Stimulated activated CD8-positive, alpha-beta memory T cell treated with anti-CD3 and anti-CD28 coated beads, Interleukin-7, amount 100 ng/mL, for 1 hour (primary cell): ENCODE measurements around the gene AKR1C2.
"Not testable (repeated sequence)": the region's sequence is repeated elsewhere in the genome, so short reads cannot be mapped to it uniquely, and the experiment has no call there.

Experiments
- DNase-seq, 2 donors: peaks; one replicate each; pipeline ENCODE4 v3.0.0-alpha.2; 2020; ENCODE audit warnings: low read depth in 2 of 2

AKR1C2 gene

GRCh38 chr10:5025461-5025881, 21.8 kb upstream of the AKR1C2 start:
- DNase-seq = not testable (repeated sequence)

GRCh38 chr10:5023177-5023805, 19.6 kb upstream of the AKR1C2 start:
- no peak for DNase-seq

GRCh38 chr10:5021624-5022290, 18.1 kb upstream of the AKR1C2 start:
- not testable (repeated sequence) for DNase-seq

- DNase-seq = not testable (repeated sequence)
Measured at GRCh38 chr10:5019770-5020612, 16.3 kb upstream of the AKR1C2 start.

- not testable (repeated sequence) for DNase-seq
Measured at GRCh38 chr10:5018671-5019277, 15.1 kb upstream of the AKR1C2 start.

GRCh38 chr10:5018134-5018533, 14.5 kb upstream of the AKR1C2 start:
- no peak for DNase-seq

- DNase-seq = no peak
Measured at GRCh38 chr10:5014936-5015335, 11.3 kb upstream of the AKR1C2 start.

GRCh38 chr10:5014200-5014910, 10.7 kb upstream of the AKR1C2 start:
- DNase-seq = not testable (repeated sequence)

- DNase-seq = no peak
Measured at GRCh38 chr10:5013385-5013784, 9.7 kb upstream of the AKR1C2 start.

GRCh38 chr10:5012595-5012994, 8.9 kb upstream of the AKR1C2 start:
- DNase-seq = no peak

GRCh38 chr10:5011392-5011791, 7.7 kb upstream of the AKR1C2 start:
- DNase-seq = not testable (repeated sequence)

GRCh38 chr10:5010043-5010442, 6.4 kb upstream of the AKR1C2 start:
- not testable (repeated sequence) for DNase-seq

GRCh38 chr10:5008857-5009548, 5.3 kb upstream of the AKR1C2 start:
- not testable (repeated sequence) for DNase-seq

GRCh38 chr10:5004501-5004900, 844 bp upstream of the AKR1C2 start:
- DNase-seq = not testable (repeated sequence)

GRCh38 chr10:5004030-5004385, 351 bp upstream of the AKR1C2 start:
- not testable (repeated sequence) for DNase-seq

- DNase-seq = no peak
Measured at GRCh38 chr10:5002013-5002727, 1.5 kb downstream of the AKR1C2 start.

GRCh38 chr10:4998671-4999070, 5.0 kb downstream of the AKR1C2 start:
- no peak for DNase-seq

- not testable (repeated sequence) for DNase-seq
Measured at GRCh38 chr10:4994260-4994659, 9.4 kb downstream of the AKR1C2 start.

- not testable (repeated sequence) for DNase-seq
Measured at GRCh38 chr10:4992564-4992963, 11.1 kb downstream of the AKR1C2 start.

GRCh38 chr10:4991463-4991862, 12.2 kb downstream of the AKR1C2 start:
- DNase-seq = not testable (repeated sequence)
